ENCODE data around the gene ELMO1.

Gene ELMO1

DNA sequence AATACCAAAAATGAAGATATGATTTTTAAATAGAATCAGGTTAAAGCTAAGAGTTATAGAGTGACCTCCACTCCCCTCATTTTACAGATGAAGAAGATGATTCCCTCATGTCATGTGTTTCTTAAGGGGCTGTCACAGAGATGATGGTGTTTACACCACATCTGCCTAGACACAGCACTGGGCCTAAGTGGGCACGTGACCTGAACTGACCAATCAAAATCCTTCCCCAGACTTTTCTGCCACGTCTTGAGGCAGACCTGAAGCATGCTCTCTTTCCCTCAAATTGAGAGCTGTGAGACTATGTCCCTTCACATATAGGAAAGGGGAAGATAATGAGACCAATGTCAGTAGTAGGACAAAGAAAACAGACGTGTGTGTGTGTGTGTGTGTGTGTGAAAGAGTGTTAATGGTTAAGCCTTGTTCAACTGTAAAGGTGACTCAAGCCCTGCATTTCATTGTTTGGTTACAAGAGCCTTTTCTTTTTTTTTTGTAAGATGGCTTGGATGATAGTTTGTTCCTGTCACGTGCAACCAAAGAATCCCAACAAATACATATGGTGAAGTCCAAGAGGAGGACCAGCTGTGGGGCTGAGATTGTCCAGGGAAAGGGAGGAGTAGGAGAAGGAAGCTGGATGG, 551.6 kb downstream of the ELMO1 start:
- DNase-seq = no peak

DNA sequence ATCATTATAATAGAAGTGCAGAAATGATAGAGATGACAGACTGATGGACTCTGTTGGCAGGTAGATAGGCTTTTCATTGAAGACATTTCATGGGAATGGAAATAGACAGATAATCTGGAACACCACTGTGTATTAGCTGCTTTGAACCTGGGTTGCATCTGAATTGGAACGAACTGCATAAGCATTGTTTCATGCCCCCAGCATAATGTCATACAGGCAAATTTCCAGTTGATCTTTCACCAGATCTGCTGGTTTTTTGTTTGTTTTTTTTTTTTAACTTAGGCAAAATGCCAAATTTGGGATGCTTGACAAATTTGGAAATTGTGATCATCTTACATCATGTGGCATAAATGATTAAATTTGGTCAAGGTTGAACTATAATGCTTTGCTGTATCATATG, 552.2 kb downstream of the ELMO1 start:
- no peak for DNase-seq

DNA sequence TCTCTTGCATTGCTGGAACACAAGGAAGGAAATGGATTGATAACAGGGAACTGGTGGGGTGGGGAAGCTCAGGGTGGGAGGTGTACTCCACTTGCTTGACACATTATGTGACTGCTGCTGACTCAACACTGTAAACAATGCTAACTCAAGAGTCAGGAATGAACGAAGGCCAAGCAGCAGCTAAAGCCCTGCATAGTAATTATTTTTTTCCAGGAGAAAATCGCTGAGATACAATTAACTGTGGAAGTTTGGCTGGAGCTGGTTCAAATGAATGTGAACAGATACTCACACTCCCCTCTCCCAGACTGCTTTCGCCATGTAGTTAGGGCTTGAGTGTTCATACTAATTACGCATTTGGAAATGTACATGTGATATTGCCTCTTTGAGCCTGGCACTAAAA, 553.5 kb downstream of the ELMO1 start:
- DNase-seq = no peak

DNA sequence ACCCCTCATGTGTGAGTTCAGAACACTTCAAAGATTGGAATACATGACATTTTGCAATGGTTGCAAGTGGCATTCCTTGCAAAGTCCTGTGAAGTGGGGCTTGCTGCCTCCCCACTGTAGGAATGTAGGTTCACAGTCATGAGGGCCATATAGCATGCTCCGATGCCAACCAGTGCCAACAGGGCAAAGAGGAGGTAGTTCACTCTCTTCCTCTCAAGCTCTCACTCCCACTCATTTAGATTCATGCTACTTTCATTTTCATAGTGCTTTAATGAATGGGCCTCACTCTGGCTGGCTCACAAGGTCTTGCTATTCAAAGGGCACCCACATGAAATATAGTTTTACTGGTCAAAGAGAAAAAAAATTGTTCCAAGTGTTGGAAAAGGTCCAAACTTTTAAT, 554.5 kb downstream of the ELMO1 start:
- no peak for DNase-seq

DNA sequence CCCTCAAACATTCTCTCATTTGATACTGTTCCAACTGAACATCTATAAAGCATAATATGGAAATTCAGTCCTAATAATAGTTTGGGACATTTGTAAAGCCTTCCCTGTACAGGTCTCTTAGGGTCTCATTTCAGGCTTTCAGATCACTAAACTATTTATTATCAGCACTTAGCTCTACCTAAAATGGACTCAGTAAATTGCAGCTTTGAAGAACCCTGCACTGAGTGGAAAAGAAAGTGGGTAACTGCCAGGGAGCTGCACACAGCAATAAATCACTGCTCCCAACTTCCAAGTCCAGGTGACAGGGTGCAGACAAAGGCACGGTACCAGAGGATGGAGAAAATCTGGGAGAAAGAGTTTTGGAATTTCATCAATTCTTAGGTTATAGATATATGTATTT, 559.5 kb downstream of the ELMO1 start:
- DNase-seq = no peak

DNA sequence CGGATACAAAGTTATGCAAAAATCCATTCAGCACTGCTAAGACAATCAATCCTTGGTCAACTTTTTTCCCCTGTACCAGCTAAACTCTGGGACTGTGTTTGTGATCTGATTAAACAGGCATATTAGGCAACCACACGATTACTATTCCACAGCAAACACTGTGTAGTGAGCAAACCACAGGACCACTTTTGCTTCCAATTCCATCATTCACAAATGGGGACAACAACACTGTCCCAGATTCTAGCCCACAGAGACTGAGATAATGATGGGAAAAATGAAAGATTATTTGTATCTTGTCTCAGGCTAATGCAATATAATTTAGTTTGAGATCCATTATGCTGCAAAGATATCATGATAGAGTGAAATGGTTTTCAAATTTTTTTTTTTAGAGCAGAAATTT, 560.7 kb downstream of the ELMO1 start:
- no peak for DNase-seq

DNA sequence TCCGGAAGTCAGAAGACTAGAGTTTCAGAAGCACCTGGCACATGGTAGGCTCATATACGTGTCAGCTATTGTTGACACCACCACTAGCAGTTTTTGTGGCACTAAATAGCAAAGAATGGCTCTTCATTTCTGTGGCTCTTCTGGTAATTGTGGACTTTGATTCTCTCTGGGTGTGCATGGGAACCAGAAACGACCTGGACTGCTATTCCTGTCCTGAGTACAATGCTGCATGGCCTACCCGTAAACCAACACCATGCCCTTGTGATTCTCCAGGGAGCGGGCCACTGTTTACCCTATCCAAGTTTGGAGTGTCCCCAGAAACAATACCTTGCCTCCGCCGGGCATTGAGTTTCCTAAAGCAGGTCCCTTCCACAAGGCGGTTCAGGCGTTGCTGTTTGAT, 561.4 kb downstream of the ELMO1 start:
- DNase-seq = no peak

DNA sequence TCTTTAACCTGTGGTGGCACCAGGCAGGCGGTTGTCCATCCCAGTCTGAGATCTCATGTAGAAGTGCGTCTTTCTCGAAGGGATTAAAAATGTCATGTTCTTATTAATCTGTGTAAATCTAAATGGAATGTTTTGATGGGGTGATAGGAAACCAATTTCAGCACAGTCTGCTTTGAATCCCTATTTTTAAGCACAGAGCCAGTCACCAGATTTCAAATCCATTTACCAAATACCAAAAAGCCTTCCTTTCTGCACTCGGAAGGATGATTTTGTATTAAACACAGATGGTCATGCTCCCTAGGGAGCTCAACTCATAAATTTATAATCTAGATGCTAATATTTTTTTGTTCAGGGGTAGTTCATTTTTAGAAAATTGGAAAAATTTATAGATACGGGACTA, 563.8 kb downstream of the ELMO1 start:
- DNase-seq = no peak

DNA sequence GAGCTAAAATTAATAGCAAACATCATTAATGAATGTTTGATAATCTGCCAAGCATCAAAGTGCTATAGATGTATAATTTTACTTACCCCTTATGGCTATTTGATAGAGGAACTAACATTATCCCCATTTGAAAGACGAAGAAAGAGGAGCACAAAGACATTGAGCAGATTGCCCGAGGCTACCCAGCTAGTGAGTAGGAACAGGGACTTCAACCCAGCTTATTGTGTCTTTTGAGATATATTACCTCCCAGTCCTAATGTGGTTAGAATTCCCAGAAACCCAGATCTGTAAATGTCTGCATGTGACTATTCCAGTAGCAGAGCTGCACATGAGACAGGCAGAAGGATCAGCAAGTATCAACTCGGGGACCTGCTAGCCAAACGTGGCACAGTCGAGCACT, 564.3 kb downstream of the ELMO1 start:
- DNase-seq = no peak

DNA sequence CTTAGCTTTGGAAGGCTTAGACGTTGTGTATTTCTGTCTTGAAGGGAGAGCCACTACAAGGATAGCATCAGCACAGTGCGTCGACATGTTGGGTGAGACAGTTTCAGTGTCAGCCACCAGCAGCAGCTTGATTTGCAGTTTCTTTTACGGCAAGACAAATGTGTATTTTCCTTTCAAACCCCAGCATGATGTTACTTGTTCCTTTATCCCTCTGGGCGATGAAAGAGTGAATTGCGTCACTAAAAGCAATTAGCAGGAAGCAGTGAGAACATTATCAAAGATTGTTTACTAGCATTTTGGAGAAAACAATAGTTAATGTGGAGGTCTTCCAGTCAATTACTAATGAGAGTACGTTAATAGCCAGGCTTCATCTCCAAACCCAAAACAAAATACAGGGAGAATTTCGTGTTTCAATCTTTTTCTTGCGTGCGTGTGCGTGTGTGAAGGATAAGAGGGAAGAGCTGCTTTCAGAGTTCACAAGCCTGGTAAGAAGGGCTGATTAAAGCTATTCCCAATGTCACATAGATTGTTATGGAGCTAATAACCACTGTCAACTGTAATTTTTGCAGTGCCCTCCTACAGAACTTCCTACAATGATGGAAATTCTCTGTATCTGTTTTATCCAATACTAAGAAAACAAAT, 567.3 kb downstream of the ELMO1 start:
- no peak for DNase-seq

DNA sequence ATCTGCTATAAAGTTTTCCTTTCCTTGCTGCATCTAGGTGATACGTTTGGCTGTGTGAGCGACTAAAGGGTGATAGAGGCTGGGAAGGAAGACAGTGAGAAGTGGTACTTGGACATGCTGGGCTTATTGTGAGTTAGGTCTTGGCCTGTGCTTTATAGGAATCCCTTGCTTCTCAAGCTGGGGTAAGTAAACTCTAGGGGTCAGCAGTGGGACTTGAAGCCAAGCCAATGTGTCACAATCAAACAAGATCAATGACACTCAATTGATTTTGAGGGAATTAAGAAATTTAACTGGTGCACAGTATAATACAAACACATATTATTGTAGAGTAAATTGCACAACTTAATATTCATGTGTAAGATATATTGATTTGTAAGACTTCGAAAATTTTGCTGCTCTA, 568.6 kb downstream of the ELMO1 start:
- DNase-seq = no peak

DNA sequence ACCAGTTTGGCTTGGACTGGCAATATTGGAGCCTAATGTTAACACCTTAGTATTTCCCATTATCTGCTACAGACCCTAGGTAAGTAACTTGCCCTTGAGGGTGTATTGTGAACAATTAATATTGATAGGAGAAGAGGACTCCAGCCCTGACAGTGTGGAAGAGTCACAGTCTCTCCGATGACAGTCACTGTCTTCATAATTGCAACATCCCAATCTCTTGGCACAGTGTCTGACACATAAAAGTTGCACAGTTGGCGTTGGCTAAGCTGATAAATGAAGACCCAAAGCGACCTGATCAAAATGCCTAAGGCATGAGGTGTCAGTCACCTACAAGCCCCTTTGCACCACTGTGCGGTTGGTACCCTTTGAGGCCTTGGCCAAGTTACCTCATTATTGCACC, 569.6 kb downstream of the ELMO1 start:
- DNase-seq = no peak

DNA sequence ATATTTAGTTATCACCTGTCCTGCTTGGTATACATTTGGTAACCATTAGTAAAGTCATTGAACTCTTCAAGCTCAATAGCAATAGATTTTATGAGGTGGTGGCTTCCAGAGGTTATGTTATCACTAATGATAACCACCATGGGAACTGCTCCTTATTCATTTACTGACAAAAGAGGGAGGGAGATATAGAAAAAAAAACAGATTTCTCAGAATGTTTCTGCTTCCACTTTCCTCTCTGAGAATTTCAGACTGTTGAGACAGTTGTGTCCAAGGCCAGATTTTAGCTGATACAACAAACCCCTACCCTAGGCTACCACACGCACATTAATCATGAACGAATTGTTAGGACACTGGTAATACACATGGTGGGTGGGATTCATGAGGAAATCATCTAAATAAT, 570.4 kb downstream of the ELMO1 start:
- DNase-seq = no peak

DNA sequence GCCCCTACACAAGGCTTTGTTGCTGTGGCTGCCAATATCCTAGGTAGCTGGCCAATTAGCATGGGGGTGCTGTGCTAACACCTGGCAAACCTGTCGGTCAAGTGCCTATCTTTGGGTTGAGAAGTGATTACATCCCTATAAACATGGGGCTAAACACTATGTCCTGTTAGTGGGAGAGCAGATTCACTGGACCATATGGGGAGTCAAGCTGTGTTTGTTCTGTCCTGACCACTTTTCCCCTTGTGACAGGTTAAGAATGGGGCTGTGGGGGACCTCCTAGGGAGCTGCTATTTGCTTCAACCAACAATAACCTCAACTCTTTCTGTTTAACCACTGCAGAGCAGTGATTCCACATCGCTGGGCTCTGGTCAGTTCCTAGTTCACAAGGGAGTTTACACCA, 572.9 kb downstream of the ELMO1 start:
- DNase-seq = no peak

DNA sequence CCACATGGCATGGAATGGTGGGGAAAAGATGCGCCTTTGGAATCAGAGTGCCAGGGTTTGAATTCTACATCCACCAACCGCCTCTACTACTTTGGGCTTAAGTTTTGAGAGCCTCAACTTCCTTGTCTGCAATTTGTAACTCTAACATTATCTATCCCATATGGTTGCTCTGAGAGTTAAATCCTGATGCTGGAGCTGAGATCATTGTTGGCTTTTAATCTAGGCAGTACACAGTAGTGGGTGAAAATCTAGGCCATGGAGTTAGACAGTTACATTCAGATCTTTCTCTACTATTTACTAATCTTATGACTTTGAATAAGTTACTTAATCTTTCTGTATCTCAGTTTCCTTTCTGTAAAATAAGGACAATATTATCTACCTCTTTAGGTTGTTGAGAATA, 574.6 kb downstream of the ELMO1 start:
- DNase-seq = no peak

DNA sequence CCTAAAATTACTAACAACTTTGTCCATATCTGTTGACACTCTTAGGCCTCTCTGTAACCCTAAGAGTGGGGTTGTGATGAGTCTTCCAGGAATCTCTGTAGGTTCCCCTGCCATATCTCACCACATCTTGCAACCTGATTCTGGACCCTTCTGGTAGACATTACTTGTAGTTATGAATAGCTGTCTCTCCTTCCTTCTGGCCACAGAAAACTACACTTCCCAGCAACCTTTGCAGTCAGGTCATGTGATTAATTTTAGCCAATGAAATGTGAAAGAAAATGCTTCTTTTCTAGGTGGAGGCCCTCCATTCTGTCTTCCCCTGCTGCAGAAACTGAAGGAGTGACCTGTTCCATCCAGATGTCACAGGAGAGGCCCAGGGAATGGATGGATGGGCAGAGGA, 576.8 kb downstream of the ELMO1 start:
- DNase-seq = no peak

DNA sequence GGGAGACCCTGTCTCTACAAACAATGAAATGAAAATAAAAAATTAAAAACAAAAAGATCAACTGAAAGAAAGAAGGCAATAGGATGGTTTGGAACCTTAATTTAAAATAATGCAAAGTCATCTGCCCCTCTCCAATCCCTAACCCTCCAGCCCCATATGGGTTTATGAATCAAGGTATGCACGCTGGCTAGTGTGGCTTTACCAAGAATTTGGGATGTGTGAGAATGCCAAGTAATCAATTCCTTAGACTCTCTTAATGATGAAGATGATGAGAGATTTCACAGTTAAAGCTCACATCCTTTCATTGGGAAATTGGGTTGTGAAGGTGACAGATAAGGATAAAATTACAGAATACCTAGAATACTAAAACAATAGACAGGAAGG, 577.3 kb downstream of the ELMO1 start:
- DNase-seq = no peak

DNA sequence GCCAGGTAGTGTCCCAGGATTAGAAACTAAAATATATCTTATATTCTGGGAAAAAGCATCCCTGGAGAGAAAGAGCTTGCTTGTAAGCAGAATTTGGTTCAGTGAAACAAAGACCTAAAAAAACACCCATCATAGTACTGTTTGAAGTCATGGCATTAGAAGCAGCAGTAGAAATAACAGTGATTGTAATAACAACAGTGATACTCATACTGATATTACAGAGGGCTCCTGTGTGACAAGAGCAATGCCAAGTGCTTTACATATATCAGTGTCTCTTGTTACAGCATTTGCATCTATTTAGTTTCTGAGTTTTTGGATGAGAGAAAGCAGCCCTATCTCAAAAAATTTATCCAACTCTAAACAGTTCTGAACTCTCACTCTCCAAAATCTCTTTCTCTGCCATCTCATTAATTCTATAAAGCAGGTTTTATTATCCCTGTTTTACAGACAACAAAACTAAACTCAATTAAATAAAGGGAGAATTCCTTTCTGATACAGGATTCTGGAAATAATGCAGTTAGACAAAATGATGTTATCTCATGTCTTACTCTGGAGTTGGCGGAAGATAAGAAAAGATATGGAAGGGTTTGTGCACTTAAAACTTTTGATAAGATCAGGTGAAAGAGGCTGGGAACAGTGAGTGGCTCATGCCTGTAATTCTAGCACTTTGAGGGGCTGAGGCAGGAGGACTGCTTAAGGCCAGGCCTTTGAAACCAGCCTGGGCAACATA, 577.9 kb downstream of the ELMO1 start:
- no peak for DNase-seq

DNA sequence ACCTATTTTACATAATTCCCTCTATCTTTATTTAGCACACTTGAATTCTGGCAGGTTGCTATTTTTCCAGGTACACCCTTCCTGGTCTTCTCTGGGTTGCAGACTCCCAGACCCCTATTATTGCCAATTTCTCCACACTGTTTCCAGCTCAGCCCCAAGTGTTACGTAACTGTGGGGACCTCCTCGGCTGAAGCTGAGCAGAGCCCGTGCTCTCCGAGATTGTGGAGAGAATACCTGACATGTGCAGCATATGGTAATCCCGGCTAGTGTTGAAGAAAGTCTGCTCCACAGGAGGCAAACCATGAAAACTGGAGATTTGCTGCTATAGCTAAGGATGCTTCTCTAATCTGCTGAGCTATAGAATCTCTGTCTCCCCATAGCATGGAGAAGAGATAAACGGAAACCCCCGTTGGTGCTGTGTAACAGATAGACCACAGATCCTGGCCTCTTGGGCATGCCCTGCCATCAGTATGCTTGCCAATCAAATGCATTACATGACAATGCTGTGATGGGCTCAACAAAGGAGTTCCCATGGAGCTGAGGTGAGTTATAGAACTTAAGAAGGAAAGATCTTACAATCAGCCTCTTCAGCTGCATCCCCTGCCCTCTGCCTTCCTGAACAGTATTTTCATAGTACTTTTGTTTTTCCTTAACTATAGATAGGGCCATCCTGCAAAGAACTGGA, 579.8 kb downstream of the ELMO1 start:
- no peak for DNase-seq

DNA sequence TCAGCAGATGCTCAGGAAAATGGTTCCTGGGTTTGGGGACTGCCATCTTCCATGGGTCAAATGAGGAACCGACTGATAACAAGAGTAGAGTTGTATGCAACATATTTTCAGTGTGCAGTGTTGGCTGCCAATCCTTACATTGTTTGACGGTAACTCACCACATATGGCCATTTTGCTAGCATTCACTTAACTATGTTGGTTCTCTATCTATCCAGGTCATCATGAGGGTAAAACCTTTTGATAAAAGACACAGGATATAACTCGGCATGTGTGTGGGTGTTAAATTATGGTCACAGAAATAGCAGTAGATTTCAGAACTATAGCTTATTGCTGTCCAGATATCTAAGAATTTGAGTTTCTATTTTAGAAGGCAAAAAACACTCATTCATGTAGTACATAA, 583.6 kb downstream of the ELMO1 start:
- no peak for DNase-seq

DNA sequence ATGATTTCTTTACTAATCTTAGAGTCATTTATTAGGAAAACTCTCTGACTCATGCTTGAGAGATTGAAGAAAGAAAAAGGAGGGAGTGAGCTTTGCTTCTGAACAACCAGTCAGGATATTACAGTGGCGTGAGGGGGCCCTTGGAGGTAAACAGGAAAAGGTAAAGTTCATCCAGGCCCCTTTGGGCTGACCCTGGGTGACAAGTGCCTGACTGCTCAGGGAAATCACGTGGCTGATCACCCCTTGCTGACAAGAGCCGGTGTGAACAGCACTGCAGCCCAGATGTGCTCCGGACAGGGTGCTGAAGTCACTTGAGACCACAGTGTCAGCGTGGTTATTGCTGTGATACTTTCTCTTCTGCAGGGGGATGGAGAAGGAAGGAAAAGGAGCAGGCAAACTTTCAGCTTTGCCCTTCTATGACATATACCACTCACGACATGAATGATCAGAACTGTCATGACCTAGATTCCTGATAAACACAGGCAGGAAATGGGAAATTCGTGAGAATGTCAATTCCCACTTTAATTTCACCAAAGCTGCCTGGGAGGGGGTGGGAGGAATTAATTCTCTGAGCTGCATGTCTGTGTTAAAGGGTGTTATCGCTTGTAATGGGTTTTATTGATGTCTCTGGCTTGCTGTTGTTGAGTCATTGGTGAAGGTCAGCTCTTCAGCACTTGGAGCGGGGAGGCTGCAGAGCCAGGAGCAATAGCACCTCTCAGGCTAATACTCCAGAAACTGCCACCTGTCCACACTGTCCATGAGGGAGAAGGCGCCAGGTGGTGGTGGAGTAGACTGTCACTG, 584.6 kb downstream of the ELMO1 start:
- no peak for DNase-seq

DNA sequence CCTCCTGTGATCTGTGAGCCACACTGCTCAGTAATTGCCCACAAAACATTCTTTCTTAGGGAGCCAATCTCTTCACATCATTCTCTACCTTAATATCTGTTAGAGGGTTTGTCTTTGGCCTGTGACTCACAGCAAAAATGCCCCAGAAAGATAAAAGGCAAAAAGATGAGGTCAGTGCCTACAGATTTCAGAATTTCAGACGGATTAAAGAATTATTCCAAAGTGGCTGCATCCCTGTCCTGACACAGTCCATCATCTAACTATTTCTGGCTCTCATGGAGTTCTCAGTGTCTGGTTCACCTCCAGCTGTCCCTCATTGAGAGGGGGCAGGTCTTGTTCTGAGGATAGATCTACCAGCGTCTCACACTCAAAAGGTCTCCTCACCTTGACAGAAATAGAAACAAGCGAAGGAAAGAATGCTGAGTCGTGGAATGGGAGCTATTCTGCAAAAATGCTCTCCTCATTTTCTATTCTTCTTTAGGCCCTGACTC, 585.8 kb downstream of the ELMO1 start:
- DNase-seq = no peak

DNA sequence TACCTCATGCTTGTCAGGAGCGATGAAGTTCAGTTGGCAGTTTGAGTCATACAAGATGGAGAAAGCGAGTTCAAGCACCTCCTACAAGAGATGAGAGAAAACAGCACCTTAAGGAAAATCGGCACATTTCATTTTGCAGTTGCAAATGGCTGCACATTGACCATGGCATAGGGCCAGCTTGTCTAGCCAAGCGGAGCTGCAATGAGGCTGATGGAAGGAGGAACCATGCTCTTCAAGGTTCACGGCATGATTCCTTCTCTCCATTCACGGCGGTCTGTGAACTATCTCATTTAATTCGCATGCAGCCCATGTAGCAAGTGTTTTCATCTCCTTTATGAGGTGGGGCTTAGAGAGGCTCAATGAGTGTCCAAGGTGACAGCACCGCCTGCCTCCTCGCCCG, 587.0 kb downstream of the ELMO1 start:
- no peak for DNase-seq

Data from fibroblast of skin of scalp (primary cell).